OCI-LY7 (cell line): Measurements from ENCODE around the gene EMILIN1. TPM values are rescaled to one million over a fixed set of nuclear protein-coding genes. Genes with fewer than 3 reads are reported as not detected.
A peak's percentile ranks its signal among the peaks of the same experiment; 100 is the strongest.

ENCODE experiments used
- BruUV-seq: library from RNA; stranded (reverse); fragments of 400-500 nt; replicated peaks from 2 replicates; lab custom pipeline; 2021; lab: Mats Ljungman, UMichigan
- CTCF ChIA-PET: fragments of 300-600 bp; sonication (Branson Sonifier 250); formaldehyde crosslinking; loops from one replicate; lab custom pipeline; 2022; ENCODE audit warnings: antibody characterized with exemption; ENCODE audit not compliant: unreplicated experiment; lab: Charles Lee
- POLR2A ChIA-PET: fragments of 300-600 bp; sonication (Branson Sonifier 250); formaldehyde crosslinking; loops from one replicate; lab custom pipeline; 2022; ENCODE audit warnings: antibody characterized with exemption; lab: Charles Lee
- DNase-seq: peaks from one replicate; pipeline ENCODE4 v3.0.0-alpha.2; 2015; ENCODE audit warnings: low spot score
- H2AFZ ChIP-seq: fragments of 200-600 bp; sonication (generic), shearing (Covaris generic); 2 replicates; pipeline ENCODE4 v1.6.1; 2014; ENCODE audit warnings: mild to moderate bottlenecking, antibody characterized with exemption, low read length, moderate library complexity
- H3K27ac ChIP-seq: fragments of 200-600 bp; sonication (generic); 2 replicates; pipeline ENCODE4 v1.5.1; 2014; ENCODE audit warnings: mixed run types, low read depth, mild to moderate bottlenecking, moderate library complexity, low read length, inconsistent platforms; ENCODE audit not compliant: poor library complexity, severe bottlenecking
- H3K36me3 ChIP-seq: fragments of 200-600 bp; sonication (generic); 2 replicates; pipeline ENCODE4 v1.6.1; 2014; ENCODE audit warnings: mild to moderate bottlenecking, antibody characterized with exemption, low read length, moderate library complexity, mixed read lengths; ENCODE audit not compliant: insufficient read depth
- H3K4me1 ChIP-seq: fragments of 200-600 bp; sonication (generic); 2 replicates; pipeline ENCODE4 v1.5.1; 2014; ENCODE audit warnings: mild to moderate bottlenecking, low read length; ENCODE audit not compliant: insufficient read depth, poor library complexity, severe bottlenecking
- H3K4me2 ChIP-seq: fragments of 200-600 bp; sonication (generic); 2 replicates; pipeline ENCODE4 v1.6.1; 2014; ENCODE audit warnings: mild to moderate bottlenecking, low read length
- H3K4me3 ChIP-seq: fragments of 200-600 bp; sonication (generic); 2 replicates; pipeline ENCODE4 v1.5.1; 2014; ENCODE audit warnings: mild to moderate bottlenecking, low read depth, low read length; ENCODE audit not compliant: poor library complexity, severe bottlenecking
- H3K79me2 ChIP-seq: fragments of 200-600 bp; sonication (generic); 2 replicates; pipeline ENCODE4 v1.6.1; 2016; ENCODE audit warnings: low read depth, mild to moderate bottlenecking, low read length, moderate library complexity, mixed read lengths; ENCODE audit not compliant: insufficient read depth
- H3K9me2 ChIP-seq: fragments of 200-600 bp; sonication (generic); 2 replicates; pipeline ENCODE4 v1.6.1; 2016; ENCODE audit warnings: mild to moderate bottlenecking, low read length, mixed read lengths; ENCODE audit not compliant: insufficient read depth
- H3K9me3 ChIP-seq: fragments of 200-600 bp; sonication (generic); 2 replicates; pipeline ENCODE4 v1.6.1; 2014; ENCODE audit warnings: mild to moderate bottlenecking, mixed run types, low read length, mixed read lengths
- H4K20me1 ChIP-seq: fragments of 200-600 bp; sonication (generic); 2 replicates; pipeline ENCODE4 v1.6.1; 2014; ENCODE audit warnings: mild to moderate bottlenecking, antibody characterized with exemption, low read length, moderate library complexity, mixed read lengths; ENCODE audit not compliant: insufficient read depth
- CTCF ChIP-seq: fragments of 200-600 bp; sonication (generic); conservative IDR thresholded peaks from 2 replicates; pipeline ENCODE4 v1.5.1; 2014; ENCODE audit warnings: mild to moderate bottlenecking, antibody characterized with exemption, low read length, moderate library complexity, mixed read lengths
- EZH2phosphoT487 ChIP-seq: fragments of 200-600 bp; sonication (generic); IDR thresholded peaks from 2 replicates; pipeline ENCODE4 v1.6.1; 2018; ENCODE audit warnings: low read depth, borderline replicate concordance, mild to moderate bottlenecking, mixed run types, antibody characterized with exemption, low read length, moderate library complexity, mixed read lengths
- intact Hi-C: fragments of 100-400 bp; cut with micrococcal nuclease; formaldehyde crosslinking; loops from one replicate; pipeline ENCODE4 v1.10.0; 2022; ENCODE audit not compliant: unreplicated experiment
- total RNA-seq, 2 experiments: library from RNA; depleted of rRNA in 1 of 2; stranded (reverse); fragments of >200 nt in 1 of 2; shearing (Covaris generic) in 1 of 2; gene quantifications; 2 replicates each; pipeline ENCODE4 v1.2.3, GENCODE V29; 2014 to 2022

EMILIN1 gene
- total RNA-seq, 2 experiments from 2014 or later = 2.2 to 2.7 TPM

DNA sequence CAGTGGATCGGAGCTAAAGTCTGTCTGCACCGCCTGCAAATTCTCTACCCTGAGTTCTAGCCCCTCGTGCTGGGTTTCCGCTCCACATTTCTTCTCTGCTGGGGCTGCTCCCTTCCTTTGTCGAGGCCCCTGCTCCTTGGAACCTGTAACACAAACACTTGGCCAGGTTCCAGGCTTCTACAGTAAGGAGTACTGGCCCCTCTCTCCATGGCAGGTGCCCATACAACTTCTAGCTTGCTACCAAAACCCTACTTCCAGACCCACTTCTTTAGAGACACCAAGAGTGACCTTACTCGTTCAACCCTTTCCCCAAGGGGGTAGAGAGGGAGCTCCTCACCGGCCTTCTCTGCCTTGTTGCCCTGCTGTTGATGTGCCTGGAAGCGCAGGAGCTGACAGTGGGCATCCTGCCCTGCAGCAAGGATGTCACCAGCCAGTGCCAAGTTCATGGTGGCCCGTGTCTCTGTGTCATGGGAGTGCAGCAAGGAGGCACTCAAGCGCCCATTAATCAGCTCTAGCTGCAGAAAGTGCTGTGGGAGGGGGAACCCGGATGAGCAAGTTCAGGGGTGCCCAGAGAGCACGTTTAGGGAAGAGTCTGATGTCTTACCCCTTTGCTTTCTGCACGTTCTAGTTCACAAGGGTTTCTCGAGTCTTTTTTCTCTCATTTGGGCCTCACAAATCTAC is 54.9 kb downstream of the EMILIN1 start:
- Histone ChIP-seq H3K9me3 (no peaks in the 10 kb centered on the region), H3K4me3 (peak overlapping the region; percentile 96), H4K20me1 (peaks cover 5% of the 10 kb centered on the region; the same call in 1 of the 2 replicates), H2AFZ (no peak overlapping the region; the same call in 1 of the 2 replicates), H3K4me2 (peak overlapping the region; percentile 99), H3K9me2 (no peaks in the 10 kb centered on the region), H3K4me1 (peaks cover 20% of the 10 kb centered on the region), H3K27ac (peak overlapping the region; percentile 68), H3K36me3 (peaks cover 52% of the 10 kb centered on the region), H3K79me2 (peaks cover 20% of the 10 kb centered on the region)
- ChIA-PET POLR2A (interaction anchor here (1.0 to 2.2 kb wide), 10 partner anchors 26 to 130 kb away, joined by 3 to 13 read pairs (median 4); partner anchors contain the start of genes ATRAID, SLC30A3 and SLC5A6), CTCF (interaction anchor here (0.6 to 1.7 kb wide), 11 partner anchors 8 to 288 kb away, joined by 3 to 18 read pairs (median 4); no protein-coding TSS in a partner anchor)
- intact Hi-C loops = loop anchor here (5.0 kb wide), 1 partner anchor 79 kb away; the partner anchor contains the start of genes ATRAID and SLC5A6
- TSS peak; percentile 51 for BruUV-seq
- TF ChIP-seq EZH2phosphoT487 (no peak), CTCF (no peak)
- DNase-seq = no peak

GRCh38 chr2:27133905-27134780 is 55.7 kb downstream of the EMILIN1 start, which contains the start of gene PREB:
TSS of gene PREB (minus strand) at chr2:27134636. CDS start at chr2:27134421, 215 bp downstream.
- Histone ChIP-seq H3K36me3 (peaks cover 44% of the 10 kb centered on the region), H2AFZ (peak within 1 kb of the TSS; percentile 87; the same call in 1 of the 2 replicates), H3K4me2 (peak within 1 kb of the TSS; percentile 99), H3K27ac (peak within 1 kb of the TSS; percentile 68), H3K9me3 (no peaks in the 10 kb centered on the region), H3K79me2 (peaks cover 20% of the 10 kb centered on the region), H4K20me1 (peaks cover 5% of the 10 kb centered on the region; the same call in 1 of the 2 replicates), H3K4me3 (peak within 1 kb of the TSS; percentile 96), H3K4me1 (peaks cover 20% of the 10 kb centered on the region), H3K9me2 (no peaks in the 10 kb centered on the region)
- CTCF ChIA-PET = interaction anchor here (0.5 to 1.7 kb wide), 14 partner anchors 9 to 288 kb away, joined by 3 to 18 read pairs (median 3); no protein-coding TSS in a partner anchor
- no peak for TF ChIP-seq EZH2phosphoT487
- TF ChIP-seq CTCF = peak; percentile 79
- POLR2A ChIA-PET = interaction anchor here (0.5 to 2.2 kb wide), 20 partner anchors 9 to 1852 kb away, joined by 3 to 13 read pairs (median 4); partner anchors contain the start of genes ATRAID, SLC30A3 and SLC5A6
- DNase-seq = peak; percentile 99
- no TSS peak for BruUV-seq
- intact Hi-C loops = loop anchor here (1.0 to 5.0 kb wide), 4 partner anchors 31 to 78 kb away; partner anchors contain the start of genes ATRAID and SLC5A6
